GM21526 (cell line): ENCODE measurements around the gene CYP2U1.
A peak's percentile ranks its signal among the peaks of the same experiment; 100 is the strongest.

ENCODE experiments used
- ATAC-seq: cut with Tn5 transposase; IDR thresholded peaks from one replicate; pipeline ENCODE4 v1.9.1; 2021; ENCODE audit warnings: moderate library complexity; ENCODE audit not compliant: unreplicated experiment, low FRiP score

Gene CYP2U1

GRCh38 chr4:107977966-107978705 lies 46.8 kb downstream of the CYP2U1 start:
- ATAC-seq: no peak

DNA sequence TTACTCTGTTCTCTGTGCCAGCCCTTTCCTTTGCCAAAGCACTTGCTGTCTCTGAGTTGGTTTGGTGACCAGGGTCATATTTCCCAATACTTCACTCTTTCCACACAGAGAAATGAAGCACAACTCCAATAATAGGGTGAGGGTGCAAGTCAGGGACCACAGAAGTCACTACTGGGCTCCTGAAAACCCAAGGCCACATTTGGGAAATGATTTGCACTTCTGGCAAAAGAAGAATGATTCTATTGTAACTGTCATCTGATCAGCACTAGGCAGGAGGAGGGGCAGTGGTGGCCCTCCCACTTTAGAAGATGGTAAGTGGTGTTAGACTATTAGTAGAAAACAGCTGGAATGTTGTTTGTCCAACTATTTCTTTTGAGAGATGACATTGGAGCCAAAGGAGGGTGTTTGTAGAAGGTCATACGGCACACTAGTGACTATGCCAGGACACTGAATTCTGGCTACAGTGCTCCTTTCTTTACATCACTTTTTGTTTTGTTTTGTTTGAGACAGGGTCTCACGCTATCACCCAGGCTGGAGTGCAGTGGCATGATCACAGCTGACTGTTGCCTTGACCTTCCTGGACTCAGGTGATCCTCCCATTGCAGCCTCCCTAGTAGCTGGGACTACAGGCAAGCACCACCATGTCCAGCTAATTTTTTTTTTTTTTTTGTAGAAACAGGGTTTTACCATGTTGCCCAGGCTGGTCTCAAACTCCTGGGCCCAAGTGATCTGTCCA lies 47.5 kb downstream of the CYP2U1 start:
- no peak for ATAC-seq

DNA sequence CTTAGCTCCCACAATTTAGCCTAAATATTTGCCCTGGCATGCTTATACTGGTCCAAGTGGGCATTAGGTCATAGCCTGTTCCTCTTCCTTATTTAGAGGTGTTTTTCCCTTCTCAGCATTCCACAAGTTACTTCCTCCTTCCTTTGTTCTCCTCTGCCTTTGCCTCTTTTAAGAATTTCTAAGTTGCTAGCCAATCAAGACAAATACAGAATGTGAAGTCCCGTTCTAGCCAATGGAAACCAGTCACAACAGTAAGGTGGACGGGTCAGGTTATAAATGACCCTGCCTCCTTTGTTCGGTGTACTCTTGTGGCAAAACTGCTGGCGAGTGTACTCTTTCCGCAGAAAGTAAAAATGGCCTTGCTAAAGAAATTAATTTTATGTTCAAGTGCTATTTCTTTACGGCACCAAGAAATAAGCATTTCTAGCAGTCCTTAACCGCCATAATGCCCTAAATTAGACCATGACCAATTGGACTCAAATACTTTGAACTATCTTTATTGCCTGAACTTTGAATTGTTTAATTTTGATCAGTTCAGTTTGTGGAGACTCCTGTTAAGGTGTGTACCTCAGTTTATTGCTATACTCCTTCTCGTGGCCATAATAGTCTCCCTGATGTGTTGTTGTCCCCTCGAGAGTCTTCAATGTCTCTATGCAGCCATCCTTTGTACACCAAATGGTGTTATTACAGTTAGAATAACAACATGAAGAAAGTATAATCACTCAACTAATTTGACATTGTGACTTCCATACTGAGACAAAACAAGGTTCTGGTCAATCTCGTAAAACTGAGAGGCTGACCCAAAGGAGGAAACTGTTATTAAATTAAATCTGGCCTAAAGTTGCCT lies 56.8 kb downstream of the CYP2U1 start:
- ATAC-seq: no peak

- no peak for ATAC-seq
Measured at GRCh38 chr4:107988763-107989035, 57.4 kb downstream of the CYP2U1 start.

GRCh38 chr4:107989162-107989536 lies 57.8 kb downstream of the CYP2U1 start:
- no peak for ATAC-seq

GRCh38 chr4:107989537-107990386 lies 58.4 kb downstream of the CYP2U1 start, which contains the start of gene HADH:
Gene HADH, plus strand, starts transcription at chr4:107989889. Its CDS starts 44 bp downstream, at chr4:107989933.
- peak; percentile 95 for ATAC-seq

DNA sequence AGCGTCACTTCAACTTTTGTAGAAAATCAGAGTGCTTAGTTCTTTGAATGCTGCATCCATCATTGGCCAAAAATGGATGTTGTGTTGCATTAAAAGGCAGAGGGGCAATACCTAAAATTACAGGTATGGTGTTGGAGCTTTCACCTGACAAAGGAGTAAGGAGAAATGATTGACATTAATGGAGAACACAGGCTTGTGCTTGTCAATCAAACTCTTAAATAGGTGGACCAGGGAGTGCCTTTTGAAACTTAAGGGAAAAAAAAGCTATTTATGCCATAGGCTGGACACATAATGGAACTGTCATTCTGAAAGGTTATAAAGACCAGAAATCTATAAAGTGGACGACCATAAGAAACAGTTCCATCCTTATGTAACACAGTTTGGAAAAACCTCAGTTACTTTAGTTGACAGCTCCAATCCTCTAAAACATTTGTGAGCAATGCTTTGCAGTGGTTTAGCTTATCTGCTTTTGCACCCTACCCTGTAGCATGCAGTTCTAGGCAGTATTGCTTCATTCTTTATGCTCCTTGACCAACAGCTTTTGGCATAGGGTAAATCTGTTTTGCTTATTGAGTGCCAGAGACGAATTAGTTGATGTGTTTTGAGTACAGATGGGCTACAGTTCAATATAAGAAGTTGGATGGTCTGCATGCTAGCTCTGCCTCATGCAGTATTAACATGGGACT lies 60.7 kb downstream of the CYP2U1 start:
- no peak for ATAC-seq

DNA sequence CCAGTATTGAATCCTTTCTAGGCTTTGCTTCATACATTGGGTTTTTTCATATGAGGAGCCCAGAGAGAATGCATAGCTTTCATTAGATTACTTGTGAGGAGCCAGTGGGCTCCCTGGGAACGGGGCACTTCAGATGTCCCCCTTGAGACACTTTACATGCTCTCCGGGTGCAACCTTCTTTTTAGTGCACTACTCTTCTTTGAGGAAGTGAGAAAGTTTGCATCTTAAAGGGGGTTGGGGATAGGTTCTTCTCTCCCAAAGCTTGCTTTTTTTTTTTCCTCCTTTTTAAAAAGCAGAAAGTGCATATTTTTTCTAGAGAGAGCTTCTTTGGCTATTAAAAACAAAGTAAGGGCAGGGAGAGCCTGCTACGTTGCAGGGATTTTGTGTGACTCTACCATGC lies 62.6 kb downstream of the CYP2U1 start:
- peak; percentile 39 for ATAC-seq

DNA sequence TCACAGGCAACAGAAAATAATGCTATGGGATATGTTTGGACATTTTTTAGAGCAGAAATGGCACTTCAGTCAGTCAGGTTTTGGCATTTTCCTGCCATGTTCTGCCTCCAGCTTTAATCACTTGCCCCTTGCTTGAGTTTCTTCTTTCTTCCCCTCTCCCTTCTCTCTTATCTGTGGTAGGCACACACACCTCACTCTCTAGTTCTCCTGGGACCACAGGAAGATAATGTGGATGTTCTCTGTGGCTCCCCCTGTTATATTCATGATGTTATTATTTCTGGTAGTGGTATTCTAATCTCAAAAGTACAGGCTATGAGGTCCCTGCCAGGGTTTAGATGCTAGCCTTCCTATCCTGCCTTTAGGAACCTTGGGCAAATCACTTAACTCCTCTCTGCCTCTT lies 63.5 kb downstream of the CYP2U1 start:
- no peak for ATAC-seq

DNA sequence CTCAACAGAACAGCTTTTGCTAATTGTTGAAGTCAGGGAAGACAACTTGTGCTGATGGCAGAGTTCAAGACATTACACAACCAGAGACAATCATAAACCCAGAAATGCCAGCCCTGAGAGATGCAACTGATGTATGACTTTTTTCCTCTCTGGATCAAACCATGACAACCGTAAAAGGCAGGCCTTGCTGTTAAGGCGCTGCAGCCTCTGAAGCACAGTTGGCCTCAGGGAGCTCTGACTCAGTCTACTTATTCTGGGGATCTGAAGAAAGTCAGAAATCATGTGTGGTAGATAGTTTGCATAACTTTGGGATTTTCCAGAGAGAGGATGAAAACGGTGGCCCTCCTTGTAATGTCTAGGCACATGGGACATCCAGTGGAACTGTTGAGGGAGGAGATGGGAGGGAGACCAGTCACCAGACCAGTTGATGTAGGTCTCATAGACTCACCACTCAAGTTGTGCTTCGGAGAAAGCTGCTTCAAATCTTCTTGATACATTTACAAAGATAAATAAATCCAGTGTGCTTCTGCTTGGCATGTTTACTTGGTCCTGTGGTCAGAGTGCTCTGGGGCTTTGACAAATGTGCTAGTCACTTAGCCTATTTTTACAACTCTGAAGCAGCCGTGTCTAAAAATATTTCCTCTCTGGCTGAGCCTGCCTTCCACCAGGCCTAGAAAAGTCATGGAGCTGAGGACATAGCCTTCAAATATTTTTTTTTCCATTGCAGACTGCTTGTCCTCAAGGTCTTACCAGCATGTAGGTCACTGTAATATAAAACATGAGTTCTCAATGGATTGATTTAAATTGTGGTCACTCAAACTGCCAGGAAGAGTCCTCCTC lies 65.8 kb downstream of the CYP2U1 start:
- ATAC-seq: no peak

- ATAC-seq: no peak
Measured at GRCh38 chr4:107997794-107998193, 66.4 kb downstream of the CYP2U1 start.

- no peak for ATAC-seq
Measured at GRCh38 chr4:107999932-108000539, 68.7 kb downstream of the CYP2U1 start.

DNA sequence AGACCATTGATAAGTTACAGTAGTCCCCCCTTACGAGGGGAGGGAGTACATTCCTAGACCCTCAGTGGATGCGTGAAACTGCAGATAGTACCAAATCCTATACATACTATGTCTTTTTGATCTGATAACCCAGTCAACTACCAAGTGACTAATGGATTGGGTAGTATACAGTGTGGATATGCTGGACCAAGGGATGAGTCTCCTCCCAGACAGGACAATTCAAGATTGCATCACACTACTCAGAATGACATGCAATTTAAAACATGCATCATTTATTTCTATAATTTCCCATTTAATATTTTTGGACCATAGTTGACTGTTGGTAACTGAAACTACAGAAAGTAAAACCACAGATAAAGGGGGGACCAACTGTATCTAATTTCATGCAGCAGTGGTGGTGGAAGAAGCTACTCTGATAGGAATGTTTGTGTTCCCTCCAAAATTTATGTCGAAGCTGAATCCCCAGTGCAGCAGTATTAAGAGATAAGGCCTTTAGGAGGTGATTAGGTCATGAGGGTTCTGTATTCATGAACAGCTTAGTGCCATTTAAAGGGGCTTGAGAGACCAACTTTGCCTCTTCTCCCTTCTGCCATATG lies 70.3 kb downstream of the CYP2U1 start:
- no peak for ATAC-seq
